Measurements from ENCODE around the gene KCNF1.

Gene KCNF1

GRCh38 chr2:10880586-10881321 is 31.0 kb upstream of the KCNF1 start:
- DNase-seq: no peak

GRCh38 chr2:10882568-10882967 is 29.2 kb upstream of the KCNF1 start:
- no peak for DNase-seq

- DNase-seq: no peak
Observed at GRCh38 chr2:10883066-10883465, 28.7 kb upstream of the KCNF1 start.

GRCh38 chr2:10883801-10884478 is 27.8 kb upstream of the KCNF1 start:
- DNase-seq: peak; percentile 72

- DNase-seq: peak; percentile 75
Observed at GRCh38 chr2:10884574-10884975, 27.2 kb upstream of the KCNF1 start.

GRCh38 chr2:10885094-10885860 is 26.5 kb upstream of the KCNF1 start:
- no peak for DNase-seq

GRCh38 chr2:10887476-10887875 is 24.3 kb upstream of the KCNF1 start:
- no peak for DNase-seq

- no peak for DNase-seq
Observed at GRCh38 chr2:10889651-10890215, 22.0 kb upstream of the KCNF1 start.

GRCh38 chr2:10890706-10891270 is 20.9 kb upstream of the KCNF1 start:
- no peak for DNase-seq

GRCh38 chr2:10891390-10891789 is 20.3 kb upstream of the KCNF1 start:
- DNase-seq: no peak

GRCh38 chr2:10891848-10892247 is 19.9 kb upstream of the KCNF1 start:
- no peak for DNase-seq

- no peak for DNase-seq
Observed at GRCh38 chr2:10892316-10892715, 19.4 kb upstream of the KCNF1 start.

GRCh38 chr2:10892796-10893350 is 18.9 kb upstream of the KCNF1 start:
- no peak for DNase-seq

GRCh38 chr2:10894264-10894935 is 17.3 kb upstream of the KCNF1 start:
- no peak for DNase-seq

GRCh38 chr2:10895231-10895630 is 16.5 kb upstream of the KCNF1 start:
- DNase-seq: no peak

GRCh38 chr2:10897956-10898355 is 13.8 kb upstream of the KCNF1 start:
- DNase-seq: no peak

- DNase-seq: peak; percentile 21
Observed at GRCh38 chr2:10900216-10901109, 11.3 kb upstream of the KCNF1 start.

GRCh38 chr2:10901160-10901939 is 10.4 kb upstream of the KCNF1 start:
- no peak for DNase-seq

GRCh38 chr2:10903861-10904210 is 7.9 kb upstream of the KCNF1 start:
- no peak for DNase-seq

GRCh38 chr2:10904455-10904854 is 7.3 kb upstream of the KCNF1 start:
- DNase-seq: no peak

Measured in NCI-H2227 treated with DMSO at 0.1 percent for 48 hours (cell line).